K562 (cell line): Measurements from ENCODE around the gene TCF23. TPM values are rescaled to one million over a fixed set of nuclear protein-coding genes. Genes with fewer than 3 reads are reported as not detected.

Experiments used
- ATAC-seq: fragments of 200-7000 bp; cut with Tn5 transposase; 3 replicates; pipeline ENCODE4 v1.9.1; 2020; ENCODE audit warnings: moderate library complexity
- BruUV-seq: library from RNA; stranded (reverse); fragments of 400-500 nt; replicated peaks from 2 replicates; lab custom pipeline; 2021; lab: Mats Ljungman, UMichigan
- CTCF ChIA-PET: fragments of 300-600 bp; formaldehyde crosslinking; extraction: SDS; loops from one replicate; lab custom pipeline; 2021; ENCODE audit warnings: low intra/inter-chr PET ratio; lab: Yijun Ruan, JAX
- POLR2A ChIA-PET: fragments of 300-600, 350-650 bp; sonication (Branson Sonifier 250); formaldehyde crosslinking; extraction: SDS; loops from one replicate; lab custom pipeline; 2021; ENCODE audit warnings: antibody characterized with exemption, inconsistent platforms; lab: Yijun Ruan, JAX
- DNase-seq, 4 experiments: peaks; one replicate each; pipeline versions ENCODE4 v3.0.0 to v3.0.0-alpha.2; 2011 to 2018; ENCODE audit warnings: low spot score in 3 of 4, mixed read lengths in 3 of 4; ENCODE audit errors: extremely low read depth in 1 of 4
- FAIRE-seq: peaks from 2 replicates; lab custom pipeline; 2011; peaks lifted over from hg19 to GRCh38; lab: Jason Lieb, UNC
- H2AFZ ChIP-seq: 2 replicates; pipeline ENCODE4 v1.6.0; 2011; ENCODE audit warnings: low read depth, low read length, control low read depth, inconsistent platforms
- H3K27ac ChIP-seq: fragments of 200-600 bp; 3 replicates; pipeline ENCODE4 v1.8.0; 2011; ENCODE audit warnings: low read depth, mild to moderate bottlenecking, control low read depth, inconsistent platforms, low read length, moderate library complexity, mixed read lengths; ENCODE audit errors: extremely low read depth
- H3K27me3 ChIP-seq, 2 experiments: fragments of 300-600 bp in 1 of 2; 2 replicates in 1 of 2; 3 replicates in 1 of 2; pipeline versions ENCODE4 v1.6.0 to v1.8.0; 2011; ENCODE audit warnings: inconsistent platforms in 2 of 2, low read length in 2 of 2, mild to moderate bottlenecking in 1 of 2, mixed read lengths in 1 of 2, moderate library complexity in 1 of 2; ENCODE audit not compliant: control insufficient read depth in 2 of 2, insufficient read depth in 2 of 2
- H3K36me3 ChIP-seq: fragments of 300-600 bp; 3 replicates; pipeline ENCODE4 v1.8.0; 2011; ENCODE audit warnings: mild to moderate bottlenecking, low read length, inconsistent platforms; ENCODE audit not compliant: control insufficient read depth, insufficient read depth
- H3K4me1 ChIP-seq, 2 experiments: fragments of 200-600 bp in 1 of 2; replicated peaks in 1 of 2; 2 replicates in 1 of 2; 3 replicates in 1 of 2; pipeline versions ENCODE4 v1.5.1 to v1.8.0; 2011; ENCODE audit warnings: inconsistent platforms in 2 of 2, low read length in 2 of 2, mild to moderate bottlenecking in 1 of 2, mixed read lengths in 1 of 2, moderate library complexity in 1 of 2; ENCODE audit not compliant: control insufficient read depth in 2 of 2, insufficient read depth in 2 of 2
- H3K4me2 ChIP-seq: 2 replicates; pipeline ENCODE4 v1.6.1; 2011; ENCODE audit warnings: low read length, control low read depth, inconsistent platforms, mixed read lengths; ENCODE audit not compliant: insufficient read depth
- H3K4me3 ChIP-seq: fragments of 200-600 bp; sonication (generic), shearing (Covaris generic); 2 replicates; pipeline ENCODE4 v1.5.1; 2016; ENCODE audit warnings: control low read depth, inconsistent platforms
- H3K79me2 ChIP-seq: fragments of 200-600 bp; 3 replicates; pipeline ENCODE4 v1.8.0; 2011; ENCODE audit warnings: low read length, inconsistent platforms; ENCODE audit not compliant: control insufficient read depth, insufficient read depth
- H3K9ac ChIP-seq, 2 experiments: 2 replicates each; pipeline versions ENCODE4 v1.6.0 to v1.6.1; 2011; ENCODE audit warnings: low read depth in 2 of 2, low read length in 2 of 2, control low read depth in 1 of 2, inconsistent platforms in 1 of 2, mild to moderate bottlenecking in 1 of 2, mixed read lengths in 1 of 2; ENCODE audit not compliant: insufficient read depth in 1 of 2
- H3K9me1 ChIP-seq: one replicate; pipeline ENCODE4 v1.6.0; 2011; ENCODE audit warnings: inconsistent platforms, mild to moderate bottlenecking, low read length, moderate library complexity; ENCODE audit not compliant: control insufficient read depth, insufficient read depth
- H3K9me3 ChIP-seq: replicated peaks from 2 replicates; pipeline ENCODE4 v1.5.1; 2011; ENCODE audit warnings: low read depth, low read length, inconsistent platforms; ENCODE audit not compliant: control insufficient read depth, insufficient read depth
- H4K20me1 ChIP-seq: replicated peaks from 2 replicates; pipeline ENCODE4 v1.6.1; 2011; ENCODE audit warnings: low read length, inconsistent platforms, mixed read lengths; ENCODE audit not compliant: control insufficient read depth, insufficient read depth
- E2F5 ChIP-seq: sonication (generic); formaldehyde crosslinking; IDR thresholded peaks from 2 replicates; pipeline ENCODE4 v1.8.0; 2022; ENCODE audit warnings: mild to moderate bottlenecking, missing genetic modification reagents
- HMBOX1 ChIP-seq: sonication (generic); IDR thresholded peaks from 2 replicates; pipeline ENCODE4 v1.6.1; 2016
- IRF9 ChIP-seq: fragments of 450-650 bp; IDR thresholded peaks from 2 replicates; pipeline ENCODE4 v1.6.1; 2016; ENCODE audit warnings: missing biosample characterization, missing genetic modification characterization
- KLF6 ChIP-seq: fragments of 250-450 bp; sonication (Bioruptor Pico); IDR thresholded peaks from 2 replicates; pipeline ENCODE4 v1.4.0; 2020; ENCODE audit warnings: mild to moderate bottlenecking, moderate library complexity, borderline replicate concordance
- LARP7 ChIP-seq: fragments of 450-650 bp; IDR thresholded peaks from 2 replicates; pipeline ENCODE4 v1.6.1; 2016
- MBD2 ChIP-seq: sonication (generic); IDR thresholded peaks from 2 replicates; pipeline ENCODE4 v1.6.1; 2016; ENCODE audit warnings: low read depth, borderline replicate concordance
- MYC ChIP-seq, 2 experiments: fragments of 250-450 bp in 1 of 2; sonication (Bioruptor Pico) in 1 of 2; IDR thresholded peaks; 2 replicates each; pipeline versions ENCODE4 v1.5.1 to v1.6.1; 2012 to 2021; ENCODE audit warnings: low read depth in 2 of 2, borderline replicate concordance in 1 of 2, improper control_type of control experiment in 1 of 2, low read length in 1 of 2, mild to moderate bottlenecking in 1 of 2, moderate library complexity in 1 of 2
- NONO ChIP-seq, 2 experiments: fragments of 200-400 bp in 1 of 2; fragments of 450-650 bp in 1 of 2; formaldehyde crosslinking in 1 of 2; IDR thresholded peaks; 2 replicates each; pipeline ENCODE4 v1.6.1; 2017; ENCODE audit warnings: low read depth in 2 of 2, mild to moderate bottlenecking in 2 of 2, moderate library complexity in 2 of 2, low read length in 1 of 2
- POLR2G ChIP-seq: fragments of 200-400 bp; formaldehyde crosslinking; IDR thresholded peaks from 2 replicates; pipeline ENCODE4 v1.6.1; 2017; ENCODE audit warnings: low read depth, mild to moderate bottlenecking, antibody characterized with exemption, low read length, moderate library complexity
- PTTG1 ChIP-seq: fragments of 450-650 bp; IDR thresholded peaks from 2 replicates; pipeline ENCODE4 v1.6.1; 2016; ENCODE audit warnings: low read depth, mild to moderate bottlenecking, missing genetic modification characterization, missing compliant biosample characterization
- SP1 ChIP-seq: sonication (generic); formaldehyde crosslinking; IDR thresholded peaks from 2 replicates; pipeline ENCODE4 v1.8.1; 2022; ENCODE audit warnings: mild to moderate bottlenecking, missing genetic modification reagents
- TCF7 ChIP-seq: sonication (generic); IDR thresholded peaks from 2 replicates; pipeline ENCODE4 v1.6.1; 2016; ENCODE audit warnings: antibody characterized with exemption, borderline replicate concordance
- ZBTB7A ChIP-seq: IDR thresholded peaks from 2 replicates; pipeline ENCODE4 v1.6.1; 2011; ENCODE audit warnings: low read depth, mild to moderate bottlenecking, low read length, moderate library complexity, borderline replicate concordance; ENCODE audit not compliant: control insufficient read depth
- ZNF165 ChIP-seq: fragments of 250-450 bp; sonication (Bioruptor Pico); IDR thresholded peaks from 2 replicates; pipeline ENCODE4 v1.4.0; 2020; ENCODE audit warnings: borderline replicate concordance
- ZNF436 ChIP-seq: fragments of 250-450, 450-650 bp; sonication (Bioruptor Pico); formaldehyde crosslinking; IDR thresholded peaks from 2 replicates; pipeline ENCODE4 v1.7.0; 2020; ENCODE audit warnings: mild to moderate bottlenecking
- ZNF707 ChIP-seq: fragments of 250-450 bp; sonication (Bioruptor Pico); conservative IDR thresholded peaks from 2 replicates; pipeline ENCODE4 v1.8.0; 2022; ENCODE audit warnings: inconsistent platforms, mild to moderate bottlenecking, moderate library complexity
- WGBS: fragments of 100-300 bp; shearing (Covaris generic); methylation state at CpG from one replicate; pipeline ENCODE4 v1.1.6; 2016; ENCODE audit warnings: low coverage, mixed read lengths; ENCODE audit not compliant: insufficient coverage; ENCODE audit errors: missing lambda C conversion rate; 5-methylcytosine and 5-hydroxymethylcytosine counted together
- in situ Hi-C: fragments of 300-500 bp; cut with MboI; formaldehyde crosslinking; loops from 4 replicates; pipeline ENCODE4 v1.15.0; 2018; ENCODE audit warnings: inconsistent platforms, mixed read lengths
- intact Hi-C: fragments of 100-400 bp; cut with micrococcal nuclease; formaldehyde crosslinking; loops from 2 replicates; pipeline ENCODE4 v1.14.2; 2022
- polyA plus RNA-seq, 8 experiments: library from polyadenylated mRNA; depleted of rRNA in 4 of 8; stranded (reverse) in 5 of 8; unstranded in 3 of 8; fragments of >200 nt; fragmentation: Nextera tagmentation in 2 of 8; fragmentation: Illumina TruSeq in 1 of 8; extraction: Ambion mirVana in 2 of 8; extraction: Trizol in 1 of 8; gene quantifications; 2 replicates each; pipeline versions ENCODE4 v1.2.1 to v1.2.3, GENCODE V29; 2011 to 2014; ENCODE audit warnings: inconsistent platforms in 1 of 8, missing spikeins in 1 of 8
- total RNA-seq, 7 experiments: library from RNA; depleted of rRNA in 6 of 7; stranded (reverse); fragments of >200 nt in 6 of 7; fragmentation: Illumina TruSeq in 2 of 7; extraction: Trizol in 2 of 7; gene quantifications; 2 replicates each; pipeline versions ENCODE4 v1.2.1 to v1.2.3, GENCODE V29; 2011 to 2021; ENCODE audit warnings: low replicate concordance in 1 of 7

TCF23 gene
- total and polyA plus RNA-seq, 9 of the 15 experiments (the other 6 are each of a cell fraction or from before 2014, with no cell fraction given), result 0.07 TPM; not detected in 8

- 31% methylated on average over 9 of the region's 9 CpGs for WGBS
- H3K27ac ChIP-seq, result no peak overlapping the region
- H3K4me3 ChIP-seq, result no peak overlapping the region
- no peak overlapping the region for H3K9ac ChIP-seq
- no peak overlapping the region for H3K4me2 ChIP-seq
- no TSS peak for BruUV-seq
- intact Hi-C loops (no loop called here), in situ Hi-C loops (no loop called here)
- ChIA-PET POLR2A (interaction anchor here (0.6 kb wide), 1 partner anchor 43 kb away, joined by 4 read pairs; no protein-coding TSS in a partner anchor), CTCF (no interaction called here)
- no peaks in the 10 kb centered on the region for H3K9me3 ChIP-seq
- no peaks in the 10 kb centered on the region for H3K27me3 ChIP-seq
- DNase-seq (no peak), FAIRE-seq (no peak), ATAC-seq (no peak)
- no peaks in the 10 kb centered on the region for H3K36me3 ChIP-seq
- TF ChIP-seq ZNF707 (CRISPR knock-in tag) (no peak), SP1 (CRISPR knock-in tag) (no peak), ZNF436 (CRISPR knock-in tag) (no peak), TCF7 (no peak), ZNF165 (no peak), NONO (IDR thresholded peaks at IDR 0.05; ENCODE audit: low read depth in 2 of 2, low read length in 1 of 2) (no peak), IRF9 (tag) (no peak), MYC (IDR thresholded peaks at IDR 0.05; ENCODE audit: low read depth, low read length) (no peak), MYC (CRISPR knock-in tag; IDR thresholded peaks at IDR 0.05; ENCODE audit: borderline replicate concordance, low read depth) (no peak), KLF6 (no peak), ZBTB7A (no peak), LARP7 (no peak), POLR2G (no peak), PTTG1 (tag) (no peak), HMBOX1 (no peak), E2F5 (CRISPR knock-in tag) (no peak), MBD2 (no peak)
- H3K4me1 ChIP-seq, result peaks cover 0 to 13% of the 10 kb centered on the region in 2 experiments; a peak in 3 of 5 replicates
- H4K20me1 ChIP-seq, result no peaks in the 10 kb centered on the region
- peak overlapping the region; percentile 9; the same call in 1 of the 2 replicates for H2AFZ ChIP-seq
- no peaks in the 10 kb centered on the region for H3K9me1 ChIP-seq
- no peaks in the 10 kb centered on the region for H3K79me2 ChIP-seq
Measured at GRCh38 chr2:27160191-27160590, 11.4 kb downstream of the TCF23 start.
